SH-SY5Y (cell line): ENCODE data around the gene ZNF598.

Source experiments
- GATA2 ChIP-seq: IDR thresholded peaks from 2 replicates; pipeline ENCODE4 v1.6.1; 2011; ENCODE audit warnings: mild to moderate bottlenecking, low read depth, low read length
- GATA3 ChIP-seq: IDR thresholded peaks from 2 replicates; pipeline ENCODE4 v1.6.1; 2011; ENCODE audit warnings: low read depth, mild to moderate bottlenecking, low read length, moderate library complexity

DNA sequence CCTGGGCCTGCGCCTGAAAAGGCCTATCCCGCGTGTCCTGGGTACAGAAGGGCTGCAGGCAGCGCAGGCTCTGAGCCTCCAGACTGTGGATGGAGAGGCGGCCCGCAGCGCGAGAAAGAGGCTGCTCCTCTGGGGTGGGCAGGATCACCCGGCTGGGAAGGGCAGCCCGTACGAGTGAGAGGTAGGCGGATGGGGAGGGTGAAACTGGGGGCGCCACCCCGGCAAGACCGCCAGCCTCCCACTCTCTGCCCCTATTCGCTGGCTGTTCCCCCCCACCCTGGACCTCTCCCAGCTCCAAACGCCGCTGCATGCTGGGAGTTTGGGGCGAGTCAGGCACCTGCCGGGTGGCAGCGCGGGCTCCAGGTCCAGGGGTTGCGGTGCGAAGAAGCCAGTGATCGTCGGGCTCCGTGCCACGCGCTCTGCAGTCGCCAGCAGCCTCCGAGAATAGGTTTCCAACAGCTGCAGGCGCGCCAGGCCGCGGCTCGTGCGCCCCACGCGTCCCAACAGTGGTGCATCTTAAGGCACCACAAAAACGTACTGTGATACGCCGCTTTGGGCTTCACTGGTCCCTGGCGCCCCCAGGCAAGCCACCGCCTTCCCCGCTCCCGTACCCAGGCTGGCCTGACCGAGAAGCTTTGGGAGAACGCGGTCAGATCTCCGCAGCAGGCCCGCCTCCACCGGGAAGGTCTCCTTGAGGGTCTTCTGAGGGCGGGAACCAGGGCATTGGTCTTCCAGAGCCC is 29.4 kb downstream of the ZNF598 start:
- no peak for TF ChIP-seq GATA2
- TF ChIP-seq GATA3 = no peak
